Upper lobe of left lung (tissue), 6 donors: ENCODE results near the gene PIK3C2G. TPM values are rescaled to one million over a fixed set of nuclear protein-coding genes. Genes with fewer than 3 reads are reported as not detected.

ENCODE experiments used
- ATAC-seq, 2 donors: fragments of 200-7000 bp; cut with Tn5 transposase; one replicate each; pipeline ENCODE4 v1.9.1; 2022; ENCODE audit warnings: mild to moderate bottlenecking in 2 of 2, moderate library complexity in 2 of 2; ENCODE audit not compliant: low FRiP score in 2 of 2
- DNase-seq, 2 donors: peaks; one replicate each; pipeline ENCODE4 v3.0.0-alpha.2; 2019 to 2020
- H3K27ac ChIP-seq, 4 donors: fragments of 200-600 bp; sonication (generic); one replicate each; pipeline ENCODE4 v1.5.1; 2016 to 2019
- H3K27me3 ChIP-seq, 4 donors: fragments of 200-600 bp; sonication (generic); one replicate each; pipeline ENCODE4 v1.5.1; 2017 to 2019
- H3K36me3 ChIP-seq, 4 donors: fragments of 200-600 bp; sonication (generic); one replicate each; pipeline ENCODE4 v1.5.1; 2016 to 2019
- H3K4me1 ChIP-seq, 4 donors: fragments of 200-600 bp; sonication (generic); one replicate each; pipeline ENCODE4 v1.5.1; 2018 to 2019
- H3K4me3 ChIP-seq, 4 donors: fragments of 200-600 bp; sonication (generic); one replicate each; pipeline ENCODE4 v1.5.1; 2017 to 2019; ENCODE audit warnings: mild to moderate bottlenecking in 2 of 4, moderate library complexity in 1 of 4
- H3K9me3 ChIP-seq, 4 donors: fragments of 200-600 bp; sonication (generic); one replicate each; pipeline ENCODE4 v1.5.1; 2018 to 2019
- CTCF ChIP-seq, 6 experiments: fragments of 450-650 bp in 4 of 6; fragments of 200-600 bp in 2 of 6; sonication (generic) in 2 of 6; IDR thresholded peaks; one replicate each; pipeline ENCODE4 v1.5.1; 2016 to 2019; ENCODE audit warnings: antibody characterized with exemption in 6 of 6
- EP300 ChIP-seq, 4 donors: sonication (generic); formaldehyde crosslinking; IDR thresholded peaks; one replicate each; pipeline ENCODE4 v1.5.1; 2017; ENCODE audit warnings: antibody characterized with exemption in 4 of 4, control low read depth in 2 of 4
- POLR2A ChIP-seq, 4 donors: fragments of 450-650 bp; IDR thresholded peaks; one replicate each; pipeline ENCODE4 v1.5.1; 2016 to 2017; ENCODE audit warnings: antibody characterized with exemption in 4 of 4, mild to moderate bottlenecking in 2 of 4
- POLR2AphosphoS5 ChIP-seq, 2 donors: sonication (generic); formaldehyde crosslinking; IDR thresholded peaks; one replicate each; pipeline ENCODE4 v1.5.1; 2017; ENCODE audit warnings: antibody characterized with exemption in 2 of 2
- WGBS, 2 donors: methylation state at CpG; one replicate each; pipeline ENCODE4 v1.1.5; 2017 to 2018; 5-methylcytosine and 5-hydroxymethylcytosine counted together
- total RNA-seq, 6 donors: library from RNA; depleted of rRNA in 4 of 6; stranded (reverse); fragments of >200 nt in 4 of 6; gene quantifications; one replicate each; pipeline versions ENCODE4 v1.1.0 to v1.2.1, GENCODE V29; 2016 to 2021
- donor health status: DM: no; HTN: no; CAD: no; lungs with moderate emphysema.
- donor health status: DM: no; HTN: yes; CAD: no; lungs with severe emphysema.

PIK3C2G gene
- total RNA-seq, 6 donors from 2014 or later, result 0.33 to 3.1 (median 0.39) TPM; not detected in 1

- Histone ChIP-seq H3K27ac (no peak overlapping the region), H3K36me3 (no peaks in the 10 kb centered on the region), H3K27me3 (no peaks in the 10 kb centered on the region), H3K9me3 (no peaks in the 10 kb centered on the region), H3K4me1 (no peaks in the 10 kb centered on the region), H3K4me3 (no peak overlapping the region)
- DNase-seq (no peak), ATAC-seq (no peak)
- TF ChIP-seq POLR2A (IDR thresholded peaks at IDR 0.05), result no peak
- no peak for TF ChIP-seq CTCF (IDR thresholded peaks at IDR 0.05)
- TF ChIP-seq EP300 (IDR thresholded peaks at IDR 0.05), result no peak
- no peak for TF ChIP-seq POLR2AphosphoS5 (IDR thresholded peaks at IDR 0.05)
- WGBS, 2 donors, result 76 to 82% methylated on average over 5 of the region's 5 CpGs
Measured at GRCh38 chr12:18261906-18262305, 588 bp downstream of the PIK3C2G start.

GRCh38 chr12:18262514-18262913, 1.2 kb downstream of the PIK3C2G start:
- Histone ChIP-seq H3K27me3 (no peaks in the 10 kb centered on the region), H3K9me3 (no peaks in the 10 kb centered on the region), H3K36me3 (no peaks in the 10 kb centered on the region), H3K27ac (no peak overlapping the region), H3K4me1 (no peaks in the 10 kb centered on the region), H3K4me3 (no peak overlapping the region)
- DNase-seq (no peak), ATAC-seq (no peak)
- WGBS, 2 donors, result 68 to 77% methylated on average over 2 of the region's 2 CpGs
- TF ChIP-seq POLR2A (IDR thresholded peaks at IDR 0.05), result no peak
- no peak for TF ChIP-seq EP300 (IDR thresholded peaks at IDR 0.05)
- TF ChIP-seq CTCF (IDR thresholded peaks at IDR 0.05), result no peak
- TF ChIP-seq POLR2AphosphoS5 (IDR thresholded peaks at IDR 0.05), result no peak

- Histone ChIP-seq H3K27ac (no peak overlapping the region), H3K9me3 (no peaks in the 10 kb centered on the region), H3K27me3 (no peaks in the 10 kb centered on the region), H3K36me3 (no peaks in the 10 kb centered on the region), H3K4me3 (no peak overlapping the region), H3K4me1 (no peaks in the 10 kb centered on the region)
- WGBS, 2 donors, result 71 to 74% methylated on average over 1 of the region's 1 CpG
- DNase-seq (no peak), ATAC-seq (no peak)
- TF ChIP-seq CTCF (IDR thresholded peaks at IDR 0.05) (no peak), POLR2A (IDR thresholded peaks at IDR 0.05) (no peak), EP300 (IDR thresholded peaks at IDR 0.05) (no peak), POLR2AphosphoS5 (IDR thresholded peaks at IDR 0.05) (no peak)
Measured at GRCh38 chr12:18264581-18265075, 3.3 kb downstream of the PIK3C2G start.

GRCh38 chr12:18267427-18268099, 6.2 kb downstream of the PIK3C2G start:
- Histone ChIP-seq H3K27me3 (no peaks in the 10 kb centered on the region), H3K9me3 (no peaks in the 10 kb centered on the region), H3K27ac (no peak overlapping the region), H3K4me1 (no peaks in the 10 kb centered on the region), H3K36me3 (no peaks in the 10 kb centered on the region), H3K4me3 (no peak overlapping the region)
- ATAC-seq, result no peak
- DNase-seq, result no peak
- WGBS, 2 donors, result 84 to 88% methylated on average over 9 of the region's 9 CpGs
- TF ChIP-seq CTCF (IDR thresholded peaks at IDR 0.05) (no peak), POLR2AphosphoS5 (IDR thresholded peaks at IDR 0.05) (no peak), POLR2A (IDR thresholded peaks at IDR 0.05) (no peak), EP300 (IDR thresholded peaks at IDR 0.05) (no peak)

GRCh38 chr12:18270958-18271460, 9.7 kb downstream of the PIK3C2G start:
- ATAC-seq (no peak), DNase-seq (no peak)
- Histone ChIP-seq H3K27me3 (no peaks in the 10 kb centered on the region), H3K9me3 (no peaks in the 10 kb centered on the region), H3K27ac (no peak overlapping the region), H3K4me3 (no peak overlapping the region), H3K4me1 (no peaks in the 10 kb centered on the region), H3K36me3 (no peaks in the 10 kb centered on the region)
- 73 to 79% methylated on average over 3 of the region's 3 CpGs for WGBS, 2 donors
- no peak for TF ChIP-seq EP300 (IDR thresholded peaks at IDR 0.05)
- TF ChIP-seq POLR2A (IDR thresholded peaks at IDR 0.05), result no peak
- TF ChIP-seq POLR2AphosphoS5 (IDR thresholded peaks at IDR 0.05), result no peak
- TF ChIP-seq CTCF (IDR thresholded peaks at IDR 0.05), result no peak
